Mucosa of rectum (tissue), 2 donors: ENCODE data around the gene ZNF667.
A peak's percentile ranks its signal among the peaks of the same experiment; 100 is the strongest.

ENCODE experiments used
- H3K27ac ChIP-seq, 2 donors: one replicate each; pipeline ENCODE4 v1.7.0; 2013; ENCODE audit warnings: inconsistent platforms in 2 of 2, low read depth in 2 of 2, low read length in 2 of 2
- H3K27me3 ChIP-seq, 2 donors: one replicate each; pipeline ENCODE4 v1.7.0; 2013; ENCODE audit warnings: low read length in 2 of 2; ENCODE audit not compliant: control insufficient read depth in 2 of 2, insufficient read depth in 2 of 2
- H3K36me3 ChIP-seq, 2 donors: one replicate each; pipeline ENCODE4 v1.7.0; 2013; ENCODE audit warnings: low read length in 2 of 2; ENCODE audit not compliant: control insufficient read depth in 2 of 2, insufficient read depth in 2 of 2
- H3K4me1 ChIP-seq, 2 donors: one replicate each; pipeline ENCODE4 v1.7.0; 2013; ENCODE audit warnings: low read length in 2 of 2, mild to moderate bottlenecking in 1 of 2; ENCODE audit not compliant: control insufficient read depth in 2 of 2, insufficient read depth in 2 of 2
- H3K4me3 ChIP-seq, 2 donors: one replicate each; pipeline ENCODE4 v1.7.0; 2013; ENCODE audit warnings: low read length in 2 of 2
- H3K9ac ChIP-seq, 2 donors: one replicate each; pipeline ENCODE4 v1.7.0; 2013; ENCODE audit warnings: low read length in 2 of 2, low read depth in 1 of 2, mild to moderate bottlenecking in 1 of 2
- H3K9me3 ChIP-seq, 2 donors: one replicate each; pipeline ENCODE4 v1.7.0; 2013; ENCODE audit warnings: low read length in 2 of 2; ENCODE audit not compliant: control insufficient read depth in 2 of 2
- donor health status: healthy.
- donor health status: Normal muscosa, but diverticular disease.

Gene ZNF667

DNA sequence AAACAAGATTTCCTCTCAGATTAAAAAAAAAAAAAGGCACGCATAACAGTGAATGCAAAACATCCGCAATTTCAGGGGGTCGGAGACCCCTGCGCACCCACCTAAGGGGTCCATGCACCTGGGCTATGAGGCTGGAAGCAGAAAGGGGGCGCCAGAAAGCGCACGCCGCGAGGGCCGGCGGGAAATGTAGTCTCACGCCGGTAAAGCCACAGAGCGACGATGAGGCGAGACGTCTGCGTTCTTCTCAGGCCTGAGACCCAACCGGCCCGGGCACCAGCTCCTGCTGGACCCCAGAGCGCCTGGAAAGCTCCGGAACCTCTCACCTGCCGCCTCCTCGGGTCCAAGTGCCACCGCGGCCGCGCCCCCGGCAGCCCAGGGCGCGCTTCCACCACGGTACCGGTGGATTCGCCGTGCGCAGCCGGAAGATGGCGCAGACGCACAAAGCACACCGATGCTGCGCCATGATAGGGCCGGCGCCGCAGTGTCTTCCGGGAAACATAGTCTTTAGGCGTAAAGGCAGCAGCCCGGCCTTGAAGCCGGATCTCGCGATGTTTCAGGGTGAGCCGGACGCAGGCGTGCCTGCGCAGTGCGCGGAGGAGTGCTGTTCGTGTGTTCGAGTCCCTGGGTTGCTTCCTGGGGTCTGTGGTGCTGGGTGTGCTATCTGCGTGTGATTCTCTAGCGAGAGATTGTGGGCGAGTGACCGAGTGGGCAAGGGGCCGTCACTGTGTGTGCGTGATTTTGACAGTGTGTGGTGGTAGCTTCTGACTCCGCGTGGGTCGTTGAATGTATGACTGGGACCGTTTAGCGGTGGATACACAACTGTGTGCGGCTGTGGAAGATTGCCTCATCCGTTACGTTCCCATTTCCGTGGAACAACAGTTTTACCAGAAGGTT lies 83.8 kb downstream of the ZNF667 start, which contains the start of gene ZNF582:
Gene ZNF582 (minus strand): TSS at position 416 of the 894 bp plus-strand sequence. CDS start 1,782 bp downstream, outside the sequence.
- Histone ChIP-seq H3K4me3 (peak within 1 kb of the TSS; percentile 81 to 95), H3K27me3 (no peaks in the 10 kb centered on the region), H3K36me3 (peaks cover 4 to 9% of the 10 kb centered on the region in 2 donors), H3K9me3 (peaks cover 0 to 14% of the 10 kb centered on the region in 2 donors), H3K9ac (peak within 1 kb of the TSS; percentile 76 to 82), H3K4me1 (peaks cover 0 to 5% of the 10 kb centered on the region in 2 donors), H3K27ac (peak within 1 kb of the TSS; percentile 80 to 86)
